MCF 10A (cell line): ENCODE measurements around the gene IVD. TPM values are rescaled to one million over a fixed set of nuclear protein-coding genes. Genes with fewer than 3 reads are reported as not detected.
A peak's percentile ranks its signal among the peaks of the same experiment; 100 is the strongest.

Experiments used
- BruUV-seq: library from RNA; stranded (reverse); fragments of 400-500 nt; replicated peaks from 2 replicates; lab custom pipeline; 2021; lab: Mats Ljungman, UMichigan
- CTCF ChIA-PET: fragments of 300-600 bp; sonication (Branson Sonifier 250); formaldehyde crosslinking; extraction: SDS; loops from one replicate; lab custom pipeline; 2021; ENCODE audit warnings: antibody characterized with exemption, inconsistent platforms; lab: Yijun Ruan, JAX
- POLR2A ChIA-PET: fragments of 300-600, 350-650 bp; sonication (Branson Sonifier 250); formaldehyde crosslinking; extraction: SDS; loops from one replicate; lab custom pipeline; 2020; ENCODE audit warnings: antibody characterized with exemption, inconsistent platforms; lab: Yijun Ruan, JAX
- DNase-seq: peaks from one replicate; pipeline ENCODE4 v3.0.0-alpha.2; 2018; ENCODE audit not compliant: unreplicated experiment
- H3K27ac Mint-ChIP-seq: one replicate; pipeline ENCODE4 v1.8.0; 2022; ENCODE audit warnings: mild to moderate bottlenecking, low read depth, mixed read lengths; ENCODE audit not compliant: unreplicated experiment
- H3K27me3 Mint-ChIP-seq: one replicate; pipeline ENCODE4 v1.8.0; 2022; ENCODE audit warnings: mixed read lengths; ENCODE audit not compliant: insufficient read depth, unreplicated experiment
- H3K36me3 Mint-ChIP-seq: one replicate; pipeline ENCODE4 v1.8.0; 2022; ENCODE audit warnings: mild to moderate bottlenecking, moderate library complexity, mixed read lengths; ENCODE audit not compliant: insufficient read depth, unreplicated experiment
- H3K4me1 Mint-ChIP-seq: one replicate; pipeline ENCODE4 v1.8.0; 2022; ENCODE audit warnings: mixed read lengths; ENCODE audit not compliant: insufficient read depth, unreplicated experiment
- H3K4me3 Mint-ChIP-seq: one replicate; pipeline ENCODE4 v1.8.0; 2022; ENCODE audit warnings: mild to moderate bottlenecking, moderate library complexity, mixed read lengths; ENCODE audit not compliant: unreplicated experiment
- H3K9me3 Mint-ChIP-seq: one replicate; pipeline ENCODE4 v1.8.0; 2022; ENCODE audit warnings: mixed read lengths; ENCODE audit not compliant: unreplicated experiment
- CTCF ChIP-seq: fragments of 200-600 bp; IDR thresholded peaks from one replicate; pipeline ENCODE4 v1.8.0; 2022; ENCODE audit warnings: antibody characterized with exemption, mild to moderate bottlenecking; ENCODE audit not compliant: unreplicated experiment
- intact Hi-C: fragments of 100-400 bp; cut with micrococcal nuclease; formaldehyde crosslinking; loops from 2 replicates; pipeline ENCODE4 v1.14.1; 2022
- total RNA-seq: library from RNA; stranded (reverse); gene quantifications from 2 replicates; pipeline ENCODE4 v1.2.3, GENCODE V29; 2022

The IVD gene
- total RNA-seq, 1 experiment from 2014 or later: 61.6 TPM

- H3K4me1 Mint-ChIP-seq: peaks cover 18% of the 10 kb centered on the region
- no peak for TF ChIP-seq CTCF
- no peak overlapping the region for H3K4me3 Mint-ChIP-seq
- no peaks in the 10 kb centered on the region for H3K9me3 Mint-ChIP-seq
- ChIA-PET CTCF (interaction anchor here (0.6 to 2.3 kb wide), 7 partner anchors 13 to 1676 kb away, joined by 3 to 11 read pairs (median 5); partner anchors contain the start of gene IVD), POLR2A (interaction anchor here (0.6 to 4.9 kb wide), 8 partner anchors 9 to 179 kb away, joined by 3 to 38 read pairs (median 4); partner anchors contain the start of genes IVD and RPUSD2)
- H3K27me3 Mint-ChIP-seq: no peaks in the 10 kb centered on the region
- intact Hi-C loops: no loop called here
- no peak for DNase-seq
- no peak overlapping the region for H3K27ac Mint-ChIP-seq
- no TSS peak for BruUV-seq
- H3K36me3 Mint-ChIP-seq: peaks cover 58% of the 10 kb centered on the region
Observed at GRCh38 chr15:40389824-40390595, 15.6 kb upstream of the IVD start.

DNA sequence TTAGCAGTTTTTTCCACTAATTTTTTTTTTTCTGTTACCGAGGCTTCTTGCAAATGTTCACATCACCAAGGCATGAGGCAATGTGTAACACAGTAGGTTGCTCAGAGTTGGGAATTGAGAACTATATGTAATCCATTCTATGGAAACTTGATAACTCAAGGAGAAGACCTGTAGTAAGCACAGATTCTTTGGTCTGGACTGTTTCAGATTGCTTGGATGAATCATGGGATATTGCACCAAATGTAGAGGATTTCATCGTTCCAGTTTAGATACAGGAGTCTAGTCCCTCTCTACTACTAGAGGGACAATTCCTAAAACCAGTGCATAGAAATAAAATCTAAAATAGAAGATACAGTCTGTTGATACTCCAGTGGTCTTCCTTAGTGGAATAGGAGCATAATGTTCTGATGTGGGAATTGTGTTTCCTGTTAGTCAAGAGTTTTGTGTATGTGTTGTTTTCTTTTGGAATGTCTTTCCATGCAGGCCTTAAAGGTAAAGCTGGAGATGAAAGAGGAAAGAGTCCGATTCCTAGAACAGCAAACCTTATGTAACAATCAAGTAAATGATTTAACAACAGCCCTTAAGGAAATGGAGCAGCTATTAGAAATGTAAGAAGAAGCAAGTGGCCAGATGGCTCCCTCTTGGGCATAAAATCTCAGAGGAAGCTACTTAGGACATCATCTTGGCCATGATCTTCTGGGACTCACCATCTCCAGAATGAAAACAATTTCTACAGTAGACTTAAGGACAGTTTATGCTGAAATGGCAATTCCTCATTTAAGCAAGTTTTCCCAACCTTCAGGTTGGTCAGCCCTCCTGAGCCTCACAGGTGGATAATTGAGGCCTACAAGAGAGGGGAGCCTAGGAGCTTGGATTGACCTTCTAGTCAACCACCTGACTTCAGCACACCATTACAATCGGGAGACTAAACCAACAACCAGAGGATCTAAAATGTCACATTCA lies 12.3 kb upstream of the IVD start:
- no peak for TF ChIP-seq CTCF
- H3K4me3 Mint-ChIP-seq: no peak overlapping the region
- no peak for DNase-seq
- CTCF ChIA-PET: interaction anchor here (0.7 to 1.3 kb wide), 2 partner anchors 13 to 289 kb away, joined by 3 read pairs; no protein-coding TSS in a partner anchor
- TSS peak; percentile 50 for BruUV-seq
- intact Hi-C loops: no loop called here
- H3K36me3 Mint-ChIP-seq: peaks cover 54% of the 10 kb centered on the region
- H3K4me1 Mint-ChIP-seq: peaks cover 13% of the 10 kb centered on the region
- peak overlapping the region; percentile 32 for H3K27ac Mint-ChIP-seq
- H3K9me3 Mint-ChIP-seq: no peaks in the 10 kb centered on the region
- POLR2A ChIA-PET: interaction anchor here (0.8 kb wide), 1 partner anchor 11 kb away, joined by 3 read pairs; no protein-coding TSS in a partner anchor
- no peaks in the 10 kb centered on the region for H3K27me3 Mint-ChIP-seq

DNA sequence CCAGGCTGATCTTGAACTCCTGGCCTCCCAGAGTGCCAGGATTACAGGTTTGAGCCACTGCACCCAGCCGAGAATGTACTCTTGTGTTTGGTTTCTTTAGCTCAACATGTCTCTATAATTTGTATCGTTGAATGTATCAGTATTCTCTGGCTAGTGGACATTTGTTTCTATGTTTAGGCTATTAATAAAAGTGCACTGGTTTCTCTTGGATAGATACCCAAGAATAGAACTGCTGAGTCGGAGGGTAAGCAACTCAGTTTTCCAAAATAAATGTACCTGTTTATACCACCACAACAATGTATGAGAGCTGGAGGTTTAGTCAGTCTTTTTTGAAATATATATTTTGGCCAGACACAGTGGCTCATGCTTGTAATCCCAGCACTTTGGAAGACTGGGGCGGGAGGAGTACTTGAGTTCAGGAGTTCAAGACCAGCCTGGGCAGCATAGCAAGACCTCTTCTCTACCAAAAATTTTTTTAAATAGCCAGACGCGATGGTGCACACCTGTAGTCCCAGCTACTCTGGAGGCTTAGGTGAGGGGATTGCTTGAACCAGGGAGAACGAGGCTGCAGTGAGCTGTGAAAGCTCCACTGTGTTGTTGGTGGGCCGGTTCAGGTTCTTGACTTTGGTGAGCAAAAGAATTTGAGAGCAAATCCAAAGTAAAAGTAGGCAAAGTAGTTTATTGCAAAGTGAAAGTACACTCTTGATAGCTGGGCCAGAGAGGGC lies 7.7 kb upstream of the IVD start:
- Mint-ChIP-seq H3K36me3 (peaks cover 10% of the 10 kb centered on the region), H3K9me3 (no peaks in the 10 kb centered on the region), H3K4me1 (no peaks in the 10 kb centered on the region), H3K27ac (no peak overlapping the region), H3K4me3 (no peak overlapping the region), H3K27me3 (no peaks in the 10 kb centered on the region)
- CTCF ChIA-PET: interaction anchor here (0.6 to 1.4 kb wide), 10 partner anchors 9 to 75 kb away, joined by 3 to 4 read pairs (median 3); no protein-coding TSS in a partner anchor
- no TSS peak for BruUV-seq
- no peak for DNase-seq
- POLR2A ChIA-PET: interaction anchor here (0.7 to 1.3 kb wide), 5 partner anchors 8 to 59 kb away, joined by 3 to 6 read pairs (median 3); partner anchors contain the start of gene IVD
- no peak for TF ChIP-seq CTCF
- intact Hi-C loops: no loop called here
